ENCODE results near the gene SLC16A8.

SLC16A8 gene

GRCh38 chr22:38028344-38029130 is 55.4 kb downstream of the SLC16A8 start:
- DNase-seq (ENCODE audit: low read depth): no peak
